Neutrophil (primary cell): Measurements from ENCODE around the gene PRTFDC1.
"Not testable (repeated sequence)": the region's sequence is repeated elsewhere in the genome, so short reads cannot be mapped to it uniquely, and the experiment has no call there.

Experiments
- H3K27ac ChIP-seq: fragments of 200-600 bp; sonication (generic); 2 replicates; pipeline ENCODE4 v1.5.1; 2016; ENCODE audit warnings: mild to moderate bottlenecking, moderate library complexity
- H3K27me3 ChIP-seq: fragments of 200-600 bp; sonication (generic); 2 replicates; pipeline ENCODE4 v1.6.0; 2016; ENCODE audit warnings: mild to moderate bottlenecking
- H3K36me3 ChIP-seq: fragments of 200-600 bp; sonication (generic); 2 replicates; pipeline ENCODE4 v1.5.1; 2017
- H3K4me1 ChIP-seq, 2 experiments: fragments of 200-600 bp in 1 of 2; sonication (generic) in 1 of 2; 1 replicate in 1 of 2; 2 replicates in 1 of 2; pipeline versions ENCODE4 v1.5.1 to v1.6.1; 2013 to 2016; ENCODE audit warnings: low read depth in 1 of 2, low read length in 1 of 2, mild to moderate bottlenecking in 1 of 2, moderate library complexity in 1 of 2; ENCODE audit not compliant: control insufficient read depth in 1 of 2, insufficient read depth in 1 of 2
- H3K4me3 ChIP-seq, 2 experiments: fragments of 200-600 bp in 1 of 2; sonication (generic) in 1 of 2; 1 replicate in 1 of 2; 2 replicates in 1 of 2; pipeline ENCODE4 v1.5.1; 2013 to 2016; ENCODE audit warnings: low read depth in 1 of 2, low read length in 1 of 2, mild to moderate bottlenecking in 1 of 2, moderate library complexity in 1 of 2
- H3K9me3 ChIP-seq: fragments of 200-600 bp; sonication (generic); 2 replicates; pipeline ENCODE4 v1.5.1; 2016
- CTCF ChIP-seq: fragments of 200-600 bp; sonication (generic); IDR thresholded peaks from 2 replicates; pipeline ENCODE4 v1.5.1; 2016; ENCODE audit warnings: antibody characterized with exemption

Gene PRTFDC1

GRCh38 chr10:24920907-24921881 lies 31.2 kb downstream of the PRTFDC1 start:
- Histone ChIP-seq H3K27me3 (no peaks in the 10 kb centered on the region), H3K27ac (no peak overlapping the region)

GRCh38 chr10:24920192-24920591 lies 32.2 kb downstream of the PRTFDC1 start:
- not testable (repeated sequence) for H3K27me3 ChIP-seq, H3K4me3 ChIP-seq, H3K27ac ChIP-seq, H3K4me1 ChIP-seq, H3K36me3 ChIP-seq, H3K9me3 ChIP-seq

More at GRCh38 chr10:24920907-24921881, 31.2 kb downstream of the PRTFDC1 start:
- no peak for TF ChIP-seq CTCF
- no peaks in the 10 kb centered on the region for H3K9me3 ChIP-seq
- no peak overlapping the region for H3K4me3 ChIP-seq
- no peaks in the 10 kb centered on the region for H3K4me1 ChIP-seq
- no peaks in the 10 kb centered on the region for H3K36me3 ChIP-seq

GRCh38 chr10:24919629-24920028 lies 32.8 kb downstream of the PRTFDC1 start:
- not testable (repeated sequence) for H3K27me3 ChIP-seq, H3K9me3 ChIP-seq, H3K4me1 ChIP-seq, H3K36me3 ChIP-seq, H3K4me3 ChIP-seq, H3K27ac ChIP-seq

- no peaks in the 10 kb centered on the region for H3K36me3 ChIP-seq
- H3K4me1 ChIP-seq, result no peaks in the 10 kb centered on the region
- H3K9me3 ChIP-seq, result no peaks in the 10 kb centered on the region
- no peak overlapping the region for H3K27ac ChIP-seq
- no peak overlapping the region for H3K4me3 ChIP-seq
- TF ChIP-seq CTCF, result no peak
- no peaks in the 10 kb centered on the region for H3K27me3 ChIP-seq
Measured at GRCh38 chr10:24917979-24918378, 34.4 kb downstream of the PRTFDC1 start.

GRCh38 chr10:24917493-24917892 lies 34.9 kb downstream of the PRTFDC1 start:
- Histone ChIP-seq H3K27me3 (no peaks in the 10 kb centered on the region), H3K36me3 (no peaks in the 10 kb centered on the region), H3K9me3 (no peaks in the 10 kb centered on the region), H3K4me1 (no peaks in the 10 kb centered on the region), H3K4me3 (no peak overlapping the region), H3K27ac (no peak overlapping the region)
- no peak for TF ChIP-seq CTCF

- no peak for TF ChIP-seq CTCF
- H3K36me3 ChIP-seq, result no peaks in the 10 kb centered on the region
Measured at GRCh38 chr10:24916365-24916764, 36.0 kb downstream of the PRTFDC1 start.

More at GRCh38 chr10:24916365-24916764, 36.0 kb downstream of the PRTFDC1 start:
- H3K4me3 ChIP-seq, result no peak overlapping the region
- H3K27me3 ChIP-seq, result no peaks in the 10 kb centered on the region
- H3K27ac ChIP-seq, result no peak overlapping the region
- no peaks in the 10 kb centered on the region for H3K4me1 ChIP-seq
- H3K9me3 ChIP-seq, result no peaks in the 10 kb centered on the region
